HG03558 (cell line): Measurements from ENCODE around the gene MXD4.

Experiments
- ATAC-seq: cut with Tn5 transposase; IDR thresholded peaks from one replicate; pipeline ENCODE4 v1.9.1; 2021; ENCODE audit warnings: moderate number of reproducible peaks; ENCODE audit not compliant: unreplicated experiment; ENCODE audit errors: extremely low read depth

Gene MXD4

DNA sequence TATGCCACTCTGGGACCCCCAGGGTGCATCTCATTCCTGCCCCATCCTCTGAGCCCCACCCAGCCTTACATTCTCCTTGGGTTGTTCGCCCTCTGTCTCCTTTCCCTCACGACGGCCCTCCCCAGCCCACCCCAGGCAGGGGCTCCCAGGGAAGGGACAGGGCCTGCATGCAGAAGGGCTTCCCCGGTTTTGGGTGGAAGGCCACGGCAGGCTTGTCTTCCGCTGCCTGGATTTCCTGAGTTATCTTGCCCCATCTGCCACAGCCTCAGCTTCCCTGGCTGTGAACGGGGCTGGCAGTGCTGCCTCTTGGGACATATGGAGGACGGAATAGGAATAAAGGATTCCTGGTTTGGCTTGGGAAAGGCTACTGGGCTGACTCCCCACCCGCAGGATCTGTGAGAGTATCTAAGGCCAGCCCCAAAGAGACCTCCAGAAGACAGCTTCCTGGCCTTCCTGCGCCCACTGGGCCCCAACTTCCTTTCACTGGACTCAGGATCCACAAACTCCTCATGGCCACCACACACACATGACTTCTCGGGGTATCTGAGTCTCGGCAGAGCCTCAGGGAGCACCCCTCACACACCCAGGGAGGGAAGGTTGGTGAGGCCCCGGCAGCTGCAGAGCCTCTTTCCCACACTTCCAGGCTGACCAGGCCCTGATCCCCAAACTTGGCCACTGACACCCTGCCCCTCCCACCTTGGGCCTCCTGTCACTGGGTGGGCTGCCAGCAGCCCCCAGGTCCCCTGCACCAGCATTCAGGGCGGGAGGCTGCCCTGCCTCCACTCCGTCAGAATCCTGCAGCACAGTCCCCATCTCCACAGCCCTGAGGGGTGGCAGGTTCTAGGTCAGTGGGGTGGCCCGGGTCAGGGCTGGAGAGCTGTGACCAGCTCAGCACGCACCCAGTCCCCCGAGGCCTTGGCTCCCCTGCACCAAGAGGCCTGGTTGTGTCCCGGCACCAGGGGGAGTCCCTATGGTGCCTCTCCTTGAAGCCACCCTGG lies 3.5 kb upstream of the MXD4 start:
- no peak for ATAC-seq

DNA sequence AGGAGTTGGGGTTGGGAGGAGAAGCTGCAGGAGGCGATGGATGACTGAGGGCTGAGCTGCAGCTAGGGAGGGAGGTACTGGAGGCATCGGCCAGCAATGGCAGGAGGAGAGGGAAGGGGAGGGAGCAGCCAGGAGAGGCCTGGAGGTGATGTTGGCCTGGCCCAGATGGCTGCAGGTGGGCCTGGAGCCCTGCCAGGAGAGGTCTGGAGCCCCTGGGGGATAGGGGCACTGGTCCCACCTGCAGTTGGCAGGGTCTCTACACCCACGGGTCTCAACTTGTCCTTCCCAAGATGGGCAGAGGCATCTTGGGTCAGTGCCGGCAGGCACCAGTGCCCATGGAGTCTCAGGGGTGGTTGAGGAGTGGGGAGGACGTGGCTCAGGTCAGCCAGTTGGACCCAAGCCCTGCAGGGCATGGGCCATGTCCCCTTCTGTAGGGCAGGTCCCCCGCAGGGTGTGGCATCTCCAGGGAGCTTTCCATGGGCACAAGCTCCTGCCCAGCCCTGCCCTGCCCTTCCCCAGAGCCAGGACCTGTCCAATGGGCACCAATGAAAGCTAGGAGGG lies 2.7 kb upstream of the MXD4 start:
- ATAC-seq = no peak

DNA sequence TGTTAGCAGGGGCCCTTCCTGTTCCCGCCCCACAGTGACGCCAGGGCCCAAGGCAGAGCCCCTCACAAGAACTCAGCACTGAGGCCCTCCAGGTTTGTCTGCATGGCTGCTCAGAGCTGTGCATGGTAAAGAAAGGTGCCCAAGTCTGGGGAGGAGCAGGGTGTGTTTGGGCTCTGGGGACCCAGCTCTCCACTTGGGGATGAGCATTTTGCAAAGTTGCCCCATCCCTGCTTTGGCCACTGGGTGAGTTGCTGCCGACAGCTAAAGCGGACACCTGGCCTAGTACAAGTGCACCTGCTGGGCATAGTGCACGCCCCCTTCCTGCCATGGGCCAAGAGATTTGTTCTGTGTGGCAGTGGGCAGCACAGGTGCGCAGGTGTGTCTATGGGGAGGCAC lies 2.0 kb upstream of the MXD4 start:
- no peak for ATAC-seq

DNA sequence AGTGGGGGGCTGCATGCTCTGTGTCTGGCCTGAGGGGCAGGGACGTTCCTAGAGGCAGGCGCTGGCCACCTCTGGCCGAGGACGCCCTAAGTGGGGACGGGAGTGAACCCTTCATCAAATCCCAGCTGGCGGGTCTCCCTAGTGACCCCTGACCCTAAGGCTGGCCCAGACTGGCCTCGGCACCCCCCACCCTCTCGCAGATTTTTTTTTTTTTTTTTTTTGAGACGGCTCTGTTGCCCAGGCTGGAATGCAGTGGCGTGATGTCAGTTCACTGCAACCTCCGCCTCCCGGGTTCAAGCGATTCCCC lies 988 bp upstream of the MXD4 start:
- ATAC-seq = no peak

DNA sequence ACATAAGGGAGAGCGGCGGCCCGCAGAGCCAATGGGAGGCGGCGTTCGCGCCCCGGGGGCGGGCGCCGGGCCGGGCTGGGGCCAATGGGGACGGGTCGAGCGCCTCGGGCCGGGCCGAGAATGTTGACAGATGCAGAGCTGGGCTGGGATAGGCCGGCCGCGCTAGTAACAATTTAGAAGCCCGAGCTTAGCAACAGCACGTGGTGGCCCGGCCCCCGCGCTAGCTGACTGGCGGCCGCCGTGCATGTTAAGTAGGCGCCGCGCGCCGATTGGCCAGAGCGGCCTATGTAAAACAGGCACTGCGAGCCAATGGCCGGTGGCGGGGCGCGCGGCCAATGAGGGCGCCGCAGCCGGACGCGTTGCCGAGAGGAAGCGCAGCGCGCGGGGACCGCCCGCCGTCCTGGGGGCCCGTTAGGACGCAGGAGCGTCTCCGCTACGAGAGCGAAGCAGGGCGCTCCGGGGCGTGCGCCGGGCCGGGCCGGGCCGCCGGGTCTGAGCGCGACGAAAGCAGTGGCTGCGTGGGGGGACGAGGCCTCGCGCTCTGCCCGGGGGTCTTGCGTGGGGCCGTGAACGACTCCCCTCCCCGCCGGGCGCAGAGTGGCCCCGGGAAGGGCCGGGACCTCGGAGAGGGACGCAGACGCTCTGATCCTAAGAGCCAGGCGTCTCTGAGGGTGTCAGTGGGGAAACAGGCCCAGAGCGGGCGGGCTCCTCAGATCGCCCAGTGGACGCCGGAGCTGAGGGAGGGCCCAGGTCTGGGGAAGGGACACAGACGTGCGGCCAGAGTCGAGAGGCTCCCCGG lies 435 bp upstream of the MXD4 start:
- peak; percentile 81 for ATAC-seq

DNA sequence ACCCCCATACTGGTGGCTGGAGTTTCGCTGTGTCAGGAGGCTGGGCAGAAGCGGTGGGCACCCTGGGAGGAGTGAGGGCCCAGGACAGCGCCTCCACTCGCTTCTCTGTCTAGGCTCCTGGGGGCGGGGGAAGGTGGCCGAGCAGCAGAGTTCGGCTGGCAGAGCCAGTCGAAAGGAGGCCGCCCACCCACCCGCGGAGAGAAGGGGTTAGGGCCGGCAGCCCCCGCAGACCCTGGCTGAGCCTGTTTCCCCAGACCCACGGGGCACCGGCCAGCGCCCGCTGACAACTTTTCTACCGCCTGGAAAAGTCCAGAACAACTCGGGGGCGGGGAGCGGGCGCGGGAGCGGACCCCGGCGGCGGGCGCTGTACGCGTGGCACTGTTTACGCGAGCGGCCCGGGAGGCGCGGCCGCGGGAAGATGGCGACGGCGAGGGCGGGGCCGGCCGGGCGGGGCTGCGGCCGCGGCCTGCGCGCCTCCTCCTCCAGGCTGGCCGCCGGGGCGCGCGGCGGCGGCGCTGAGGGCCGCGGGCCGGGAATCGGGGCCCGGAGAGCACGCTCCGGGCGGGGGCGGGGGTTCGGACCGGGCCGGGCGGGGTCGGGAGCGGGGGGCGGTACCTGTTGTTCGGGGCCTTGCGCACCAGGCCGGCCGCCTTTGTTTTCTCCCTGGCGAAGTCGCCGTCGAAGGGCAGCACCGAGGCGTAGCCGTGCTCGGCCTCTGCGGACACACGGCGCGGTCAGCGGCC lies 628 bp downstream of the MXD4 start:
- ATAC-seq = no peak

DNA sequence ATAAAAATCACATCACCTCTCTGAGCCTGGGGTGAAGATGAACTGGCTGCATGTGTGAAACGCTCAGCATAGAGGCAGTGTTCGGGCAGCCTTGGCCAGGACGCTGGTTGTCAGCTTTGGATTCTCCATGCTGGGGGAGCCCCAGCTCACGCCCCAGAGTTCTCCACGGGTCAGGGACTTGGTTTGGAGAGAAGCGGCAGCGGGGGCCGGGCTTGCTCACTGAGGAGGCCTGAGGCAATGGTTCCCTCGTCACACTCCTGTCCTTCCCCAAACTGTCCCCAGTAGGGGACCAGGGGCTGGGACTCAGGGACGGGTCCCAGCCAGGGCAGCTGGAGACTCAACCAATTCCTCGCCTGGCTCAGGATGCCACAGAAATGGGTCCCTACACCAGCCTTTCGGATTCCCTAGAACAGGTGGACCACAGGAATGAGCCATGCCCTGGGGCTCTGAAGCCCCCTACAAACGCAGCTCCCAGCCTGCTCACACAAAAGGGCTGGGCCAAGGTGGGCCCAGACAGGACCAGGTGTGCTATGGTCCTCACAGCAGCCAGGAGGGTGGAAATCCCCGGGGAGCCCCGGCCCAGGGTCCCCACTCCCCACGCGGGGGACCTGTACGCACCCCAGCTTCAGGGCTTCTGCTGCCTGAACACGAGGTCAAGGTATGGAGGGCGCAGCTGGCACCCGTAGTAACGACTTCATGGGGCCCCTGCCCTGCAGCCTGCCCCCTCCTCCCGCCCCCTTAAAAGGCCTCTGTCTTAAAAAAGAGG lies 1.4 kb downstream of the MXD4 start:
- ATAC-seq = no peak

DNA sequence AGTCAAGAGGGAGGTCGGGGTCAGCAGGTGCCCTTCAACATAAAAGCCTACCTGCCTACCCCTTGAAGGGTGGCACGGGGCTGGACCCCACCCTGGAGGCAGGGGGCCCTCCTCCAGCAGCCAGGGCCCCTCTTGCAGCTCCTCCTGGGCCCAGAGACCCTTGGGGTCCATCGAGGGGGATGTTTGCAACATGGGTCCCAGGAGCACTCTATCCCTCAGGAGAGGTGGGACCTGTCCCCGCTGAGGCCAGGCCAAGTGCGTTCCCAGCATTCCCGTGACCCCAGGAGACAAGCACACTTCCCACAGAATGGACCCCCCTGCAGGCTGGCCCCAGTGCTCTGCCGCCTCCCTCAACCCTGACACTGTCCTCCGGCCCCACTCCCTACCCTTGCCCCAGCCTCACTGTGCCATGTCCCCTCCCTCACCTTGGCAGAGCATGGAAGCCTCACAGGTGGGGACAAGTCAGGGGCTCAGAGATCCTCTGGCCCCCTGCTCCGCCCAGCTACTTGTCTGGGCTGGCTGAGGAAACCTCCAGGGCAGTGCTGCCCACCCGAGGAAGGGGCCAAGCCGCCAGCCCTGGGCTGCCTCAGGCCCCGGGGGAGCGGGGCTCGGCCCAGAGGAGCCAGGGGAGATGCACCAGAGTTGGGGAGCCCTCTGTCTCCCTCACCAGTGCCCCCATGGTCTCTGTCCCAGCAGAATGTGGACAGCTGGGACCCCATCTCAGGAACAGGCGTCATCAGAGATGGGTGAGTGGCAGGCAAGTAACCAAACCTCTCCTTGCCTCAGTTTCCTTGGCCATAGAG lies 2.2 kb downstream of the MXD4 start:
- no peak for ATAC-seq

DNA sequence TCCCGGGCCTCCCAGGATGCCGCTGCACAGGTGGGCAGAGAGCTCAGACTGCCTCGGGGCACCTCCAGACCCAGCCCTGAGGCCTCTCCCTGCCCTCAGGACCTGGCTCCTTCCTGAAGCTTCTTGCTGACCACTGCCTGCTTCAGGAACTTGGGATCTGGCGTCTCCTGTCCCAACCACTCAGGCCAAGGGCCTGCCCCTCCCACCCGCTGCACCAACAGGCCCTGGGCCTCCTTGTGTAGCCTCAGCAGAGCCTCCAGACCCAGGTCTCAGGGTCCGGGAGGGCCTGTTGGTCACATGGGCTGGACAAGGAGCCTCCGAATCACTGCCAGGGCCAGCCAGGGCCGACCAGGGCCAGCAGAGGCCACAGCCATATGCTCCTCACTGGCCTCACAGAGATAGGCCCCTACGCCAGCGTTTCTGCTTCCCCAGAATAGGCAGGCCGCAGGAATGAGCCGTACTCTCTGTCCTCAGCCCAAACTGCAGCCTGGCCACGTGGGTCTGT lies 2.8 kb downstream of the MXD4 start:
- no peak for ATAC-seq

DNA sequence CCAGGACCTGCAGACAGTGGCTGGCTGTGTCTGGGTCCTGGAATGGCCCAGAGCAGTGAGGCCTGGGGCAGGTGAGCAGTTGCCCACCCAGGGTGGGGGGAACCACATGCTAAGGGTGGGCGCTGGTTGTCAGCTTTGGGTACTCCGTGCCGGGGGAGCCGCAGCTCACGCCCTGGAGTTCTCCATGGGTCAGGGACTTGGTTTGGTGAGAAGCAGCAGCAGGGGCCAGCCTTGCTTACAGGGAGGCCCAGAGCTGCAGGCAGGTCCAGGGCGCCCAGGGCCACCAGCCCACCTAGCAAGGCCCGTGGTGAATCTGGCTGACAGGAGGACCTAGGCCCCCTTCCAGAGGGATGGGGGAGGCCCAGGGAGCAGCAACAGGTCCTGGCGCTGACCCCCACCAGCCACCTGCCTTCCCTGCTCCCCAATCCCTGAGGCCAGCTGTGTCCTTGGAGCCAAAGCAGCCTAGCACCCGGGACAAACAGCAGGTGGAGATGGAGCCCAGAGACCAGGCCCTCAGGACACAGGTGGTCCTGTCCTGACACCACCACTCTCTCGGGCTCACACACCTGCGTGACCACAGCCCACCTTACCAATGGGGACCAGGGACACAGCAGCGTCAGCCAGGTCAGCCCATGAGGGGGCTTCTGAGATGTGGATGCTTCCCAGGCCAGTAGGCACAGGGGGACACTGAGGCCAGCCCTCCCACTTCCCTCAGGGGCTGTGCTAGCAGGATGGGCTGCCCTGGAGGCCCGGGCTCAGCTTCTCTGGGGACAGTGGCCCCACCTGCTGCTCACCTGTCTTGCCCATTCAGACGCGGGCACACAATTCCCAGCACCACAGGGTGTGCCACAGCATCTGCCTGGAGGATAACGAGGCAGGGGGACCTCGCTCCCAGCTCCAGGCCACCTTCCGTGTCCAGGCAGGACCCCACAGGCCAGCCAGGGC lies 3.5 kb downstream of the MXD4 start:
- ATAC-seq = no peak

DNA sequence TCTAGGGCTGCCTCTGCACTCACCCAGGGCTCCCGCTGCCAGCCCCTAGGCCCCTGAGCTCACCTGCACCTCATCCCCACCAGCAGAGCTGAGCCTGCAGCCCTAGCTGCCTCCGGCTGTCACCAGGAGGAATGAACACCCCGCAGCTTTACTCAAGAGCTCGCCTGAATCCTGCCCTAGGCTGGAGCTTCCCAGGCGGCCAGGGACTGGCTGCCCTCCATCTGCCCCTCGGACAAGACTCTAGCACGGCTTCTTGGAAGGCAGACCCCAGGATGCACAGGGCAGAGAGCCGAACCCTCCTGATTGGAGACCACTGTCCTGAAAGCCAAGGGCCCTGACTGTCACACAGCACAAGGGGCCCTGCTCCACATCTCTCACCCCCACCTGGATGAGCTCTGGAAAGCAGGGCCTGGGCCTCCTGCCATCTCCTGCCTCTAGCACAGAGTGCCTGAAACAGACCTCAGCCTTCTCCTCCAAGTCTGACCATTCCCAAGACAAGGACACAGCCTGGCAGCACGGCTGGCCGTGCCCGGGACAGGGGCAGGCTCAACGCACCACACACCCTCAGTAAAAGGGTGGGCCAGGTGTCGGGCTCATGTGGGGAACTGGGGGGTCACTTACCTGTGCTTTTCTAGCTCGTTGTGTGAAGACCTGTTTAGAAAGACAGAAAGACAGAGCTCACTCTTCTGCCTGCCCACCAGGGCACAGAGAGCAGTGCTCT lies 4.4 kb downstream of the MXD4 start:
- ATAC-seq = no peak

DNA sequence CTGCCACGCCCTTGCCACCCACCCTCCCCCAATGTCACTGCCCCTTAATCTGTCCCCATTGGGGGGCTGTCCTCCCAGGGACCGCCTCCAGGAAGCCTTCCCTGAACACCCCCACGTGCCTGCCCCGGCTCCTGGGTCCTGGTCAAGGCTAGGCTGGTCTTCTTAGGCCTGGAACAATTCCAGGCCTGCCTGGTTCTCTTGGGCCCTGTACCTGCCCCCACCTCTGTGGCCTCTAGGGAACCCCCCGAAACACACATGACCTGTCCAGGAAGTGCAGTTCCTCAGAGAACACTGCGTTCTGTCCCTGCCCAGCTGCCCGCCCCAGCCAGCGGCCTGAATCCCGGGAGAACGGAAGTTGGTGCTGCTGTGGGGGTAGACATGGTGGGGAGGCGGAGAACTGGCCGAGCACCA lies 5.1 kb downstream of the MXD4 start:
- ATAC-seq = no peak

DNA sequence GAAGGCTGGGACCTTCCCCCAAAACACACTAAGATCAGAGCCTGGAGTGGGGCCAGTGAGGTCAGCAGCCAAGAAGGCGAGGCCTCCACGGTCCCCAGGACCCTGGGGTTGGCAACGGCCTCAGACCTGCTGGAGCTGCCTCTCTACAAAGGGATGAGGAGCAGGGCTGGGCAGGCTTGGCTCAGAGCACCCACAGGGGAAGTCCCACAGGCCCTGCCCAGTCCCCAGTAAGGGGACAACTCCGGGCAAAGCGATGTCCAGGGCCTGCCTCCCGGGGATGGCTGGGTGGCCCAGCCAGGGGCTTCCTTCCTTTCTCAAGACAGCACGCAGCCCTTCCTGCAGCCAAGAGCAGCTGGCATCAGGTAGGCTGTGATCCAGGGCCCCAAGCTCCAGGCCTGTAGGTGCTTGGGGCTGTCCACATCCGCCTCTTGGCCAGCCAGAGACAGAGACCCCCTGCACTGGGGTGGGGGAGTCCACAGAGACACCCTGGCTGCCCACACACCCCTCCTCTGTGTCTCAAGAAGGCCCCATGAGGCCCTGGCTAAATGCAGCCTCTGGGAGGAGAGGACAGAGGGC lies 5.7 kb downstream of the MXD4 start:
- ATAC-seq = no peak

DNA sequence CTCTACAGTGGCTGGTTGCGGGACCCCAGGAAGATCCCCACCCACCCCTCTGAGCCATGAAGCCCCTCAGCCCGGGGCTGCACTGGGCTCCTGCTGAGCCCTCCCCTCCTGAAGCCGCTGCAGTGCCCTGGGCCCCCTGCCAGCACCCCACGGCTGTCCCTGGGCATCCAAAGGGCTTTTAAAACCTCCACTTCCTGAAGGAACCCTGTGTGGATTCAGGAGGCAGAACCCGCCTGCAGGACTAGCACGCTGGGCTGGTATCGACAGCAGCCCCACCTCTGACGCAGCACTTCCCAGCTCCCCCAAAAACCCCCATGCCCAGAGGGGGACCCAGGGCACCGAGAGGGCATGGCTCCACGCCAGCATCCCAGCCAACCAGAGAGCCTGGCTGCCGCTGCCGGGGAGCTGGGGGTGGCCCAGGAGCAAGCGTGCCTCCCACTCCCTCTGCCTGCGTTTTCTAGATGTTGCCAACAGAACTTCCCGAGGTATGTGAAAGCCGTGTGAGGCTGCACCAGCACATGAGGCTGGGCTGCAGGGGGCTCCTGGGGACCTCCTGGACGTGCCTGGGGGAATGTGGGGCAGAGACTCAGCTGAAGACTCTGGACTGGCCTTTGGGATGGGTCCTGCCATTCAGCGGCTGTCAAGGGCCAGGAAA lies 6.3 kb downstream of the MXD4 start:
- ATAC-seq = no peak

DNA sequence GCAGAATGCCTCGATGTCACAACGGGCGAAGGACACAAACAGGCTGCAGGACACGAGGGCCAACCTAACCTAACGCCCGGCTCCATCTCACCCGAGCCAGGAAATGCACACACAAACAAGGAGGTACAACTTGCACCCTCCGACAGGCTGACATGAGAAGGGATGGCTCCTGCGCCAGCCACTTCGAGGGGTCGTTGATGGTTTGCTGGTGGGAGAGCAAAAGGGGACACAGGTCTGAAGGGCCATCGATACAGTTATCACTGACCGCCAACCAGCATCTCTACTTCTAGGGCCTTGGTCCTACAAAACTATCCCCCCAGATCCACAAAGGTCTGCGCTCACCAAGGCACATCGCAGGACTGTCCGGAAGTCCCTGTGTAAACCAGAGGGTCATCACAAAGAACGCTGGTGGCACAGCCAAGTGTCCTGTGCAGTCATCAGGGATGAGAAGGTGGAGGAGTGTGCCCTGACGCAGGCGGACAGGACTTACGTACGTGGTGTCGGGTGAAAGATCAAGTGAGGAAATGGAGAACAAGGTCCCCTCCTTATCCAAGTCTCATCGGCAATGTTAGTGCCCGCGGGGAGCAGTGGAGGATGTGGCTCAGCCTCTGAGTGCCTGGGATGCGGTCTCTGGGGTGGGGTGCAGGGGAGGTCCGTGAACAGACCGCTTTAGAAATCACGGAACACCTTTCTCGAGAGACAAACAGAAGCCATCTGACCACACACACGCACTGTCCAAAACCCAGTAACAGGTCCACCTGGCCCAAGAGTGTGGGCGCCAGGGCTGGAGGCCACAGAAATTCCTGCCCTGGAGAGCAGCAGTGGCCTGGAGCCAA lies 7.0 kb downstream of the MXD4 start:
- ATAC-seq = no peak
